ENCODE results near the gene MAP3K9.

Gene MAP3K9

GRCh38 chr14:70722418-70722817 lies 86.9 kb downstream of the MAP3K9 start:
- DNase-seq (ENCODE audit: low read depth), result no peak
- no peak for TF ChIP-seq CTCF (conservative IDR thresholded peaks at IDR 0.05; ENCODE audit: control insufficient read depth, insufficient read depth, low read depth, low read length)
- no peak overlapping the region for H3K4me3 ChIP-seq (ENCODE audit: control insufficient read depth, low read depth, low read length)

GRCh38 chr14:70721542-70721941 lies 87.8 kb downstream of the MAP3K9 start:
- H3K4me3 ChIP-seq (ENCODE audit: control insufficient read depth, low read depth, low read length), result no peak overlapping the region
- TF ChIP-seq CTCF (conservative IDR thresholded peaks at IDR 0.05; ENCODE audit: control insufficient read depth, insufficient read depth, low read depth, low read length), result no peak
- peak; percentile 18 for DNase-seq (ENCODE audit: low read depth)

GRCh38 chr14:70718383-70719118 lies 90.8 kb downstream of the MAP3K9 start:
- no peak overlapping the region for H3K4me3 ChIP-seq (ENCODE audit: control insufficient read depth, low read depth, low read length)
- DNase-seq (ENCODE audit: low read depth), result no peak
- TF ChIP-seq CTCF (conservative IDR thresholded peaks at IDR 0.05; ENCODE audit: control insufficient read depth, insufficient read depth, low read depth, low read length), result no peak

GRCh38 chr14:70716958-70717357 lies 92.4 kb downstream of the MAP3K9 start:
- no peak overlapping the region for H3K4me3 ChIP-seq (ENCODE audit: control insufficient read depth, low read depth, low read length)
- no peak for TF ChIP-seq CTCF (conservative IDR thresholded peaks at IDR 0.05; ENCODE audit: control insufficient read depth, insufficient read depth, low read depth, low read length)
- DNase-seq (ENCODE audit: low read depth), result no peak

GRCh38 chr14:70716483-70716882 lies 92.8 kb downstream of the MAP3K9 start:
- no peak for TF ChIP-seq CTCF (conservative IDR thresholded peaks at IDR 0.05; ENCODE audit: control insufficient read depth, insufficient read depth, low read depth, low read length)
- DNase-seq (ENCODE audit: low read depth), result no peak
- H3K4me3 ChIP-seq (ENCODE audit: control insufficient read depth, low read depth, low read length), result no peak overlapping the region

GRCh38 chr14:70714055-70714550 lies 95.2 kb downstream of the MAP3K9 start:
- peak; percentile 63 for DNase-seq (ENCODE audit: low read depth)
- H3K4me3 ChIP-seq (ENCODE audit: control insufficient read depth, low read depth, low read length), result no peak overlapping the region
- TF ChIP-seq CTCF (conservative IDR thresholded peaks at IDR 0.05; ENCODE audit: control insufficient read depth, insufficient read depth, low read depth, low read length), result peak; percentile 53

All from fibroblast of mammary gland (primary cell).